Spleen (tissue), 7 donors: ENCODE results near the gene DDX4.

Experiments
- POLR2A ChIP-seq, 3 donors: fragments of 450-650 bp; IDR thresholded peaks; one replicate each; pipeline ENCODE4 v1.5.1; 2017; ENCODE audit warnings: antibody characterized with exemption in 3 of 3, mild to moderate bottlenecking in 1 of 3
- TF ChIP-seq, protein P1 (sequence below), 11 experiments: fragments of 200-600 bp in 7 of 11; fragments of 450-650 bp in 4 of 11; sonication (generic) in 4 of 11; IDR thresholded peaks in 8 of 11; conservative IDR thresholded peaks in 3 of 11; 1 replicate in 7 of 11; 2 replicates in 4 of 11; pipeline versions ENCODE4 v1.4.0 to v1.8.0; 2016 to 2021; ENCODE audit warnings: antibody characterized with exemption in 11 of 11, inconsistent platforms in 4 of 11, mild to moderate bottlenecking in 1 of 11
- donor health status: DM: no; HTN: no; CAD: no; lungs with moderate emphysema.
- donor health status: DM: no; HTN: no; CAD: no.
- donor health status: DM: no; HTN: no; CAD: no.

DNA sequence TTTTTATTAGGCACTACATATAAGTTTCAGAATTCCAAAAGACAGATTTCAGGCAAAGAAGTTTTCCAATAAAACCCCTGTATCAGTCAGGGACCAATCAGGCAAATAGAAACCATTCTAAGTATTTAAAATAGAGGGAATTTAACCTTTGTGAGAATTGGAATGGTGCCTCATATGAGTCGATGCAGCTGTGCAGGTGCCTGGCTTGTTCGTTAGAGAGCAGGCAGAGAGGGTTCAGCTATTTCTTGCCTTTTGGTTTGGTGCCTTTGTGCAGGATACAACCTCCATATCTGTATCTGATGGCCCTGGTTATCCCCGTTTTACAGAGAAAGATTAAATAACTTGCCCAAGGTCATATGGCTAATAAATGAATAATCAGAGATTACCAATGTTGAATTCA lies 6.0 kb upstream of the DDX4 start:
- no peak for TF ChIP-seq POLR2A (IDR thresholded peaks at IDR 0.05)
- TF ChIP-seq, protein P1, sequence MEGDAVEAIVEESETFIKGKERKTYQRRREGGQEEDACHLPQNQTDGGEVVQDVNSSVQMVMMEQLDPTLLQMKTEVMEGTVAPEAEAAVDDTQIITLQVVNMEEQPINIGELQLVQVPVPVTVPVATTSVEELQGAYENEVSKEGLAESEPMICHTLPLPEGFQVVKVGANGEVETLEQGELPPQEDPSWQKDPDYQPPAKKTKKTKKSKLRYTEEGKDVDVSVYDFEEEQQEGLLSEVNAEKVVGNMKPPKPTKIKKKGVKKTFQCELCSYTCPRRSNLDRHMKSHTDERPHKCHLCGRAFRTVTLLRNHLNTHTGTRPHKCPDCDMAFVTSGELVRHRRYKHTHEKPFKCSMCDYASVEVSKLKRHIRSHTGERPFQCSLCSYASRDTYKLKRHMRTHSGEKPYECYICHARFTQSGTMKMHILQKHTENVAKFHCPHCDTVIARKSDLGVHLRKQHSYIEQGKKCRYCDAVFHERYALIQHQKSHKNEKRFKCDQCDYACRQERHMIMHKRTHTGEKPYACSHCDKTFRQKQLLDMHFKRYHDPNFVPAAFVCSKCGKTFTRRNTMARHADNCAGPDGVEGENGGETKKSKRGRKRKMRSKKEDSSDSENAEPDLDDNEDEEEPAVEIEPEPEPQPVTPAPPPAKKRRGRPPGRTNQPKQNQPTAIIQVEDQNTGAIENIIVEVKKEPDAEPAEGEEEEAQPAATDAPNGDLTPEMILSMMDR (IDR thresholded peaks at IDR 0.05 in 8 of 11, conservative IDR thresholded peaks at IDR 0.05 in 3 of 11), result no peak
